Measurements from ENCODE around the gene TXNL4A.

The TXNL4A gene

DNA sequence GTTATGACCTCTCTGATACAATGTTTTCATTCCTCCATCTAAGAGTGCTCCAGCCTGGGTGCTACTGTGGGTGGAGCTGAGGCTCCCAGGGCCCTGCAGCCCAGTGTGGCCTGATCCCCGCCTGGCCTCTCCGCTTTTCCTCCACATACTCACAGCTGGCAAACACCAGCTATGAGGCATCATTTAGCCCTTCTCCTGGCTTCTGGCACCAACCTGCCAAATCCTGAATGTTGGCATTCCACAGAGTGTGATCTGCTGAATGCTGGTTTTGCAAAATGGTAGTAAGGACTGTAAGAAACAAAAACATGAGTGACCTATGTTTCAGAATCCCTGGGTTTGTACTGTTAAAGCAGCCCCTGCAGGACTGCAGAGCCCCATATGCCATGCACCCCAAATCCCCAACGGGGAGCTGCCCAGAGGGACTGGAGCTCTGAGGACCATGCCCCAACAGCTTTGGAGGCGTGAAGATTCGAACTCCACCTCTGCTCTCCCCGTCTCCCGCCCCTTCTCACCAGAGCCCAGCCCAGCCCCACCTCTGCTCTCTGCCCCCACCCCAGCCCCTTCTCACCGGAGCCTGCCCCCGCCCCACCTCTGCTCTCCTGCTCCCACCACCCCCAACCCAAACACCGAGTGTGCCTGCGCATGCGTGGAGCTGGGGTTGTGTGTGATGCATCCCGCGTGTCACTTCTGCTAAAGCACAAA, 41.2 kb downstream of the TXNL4A start:
- TF ChIP-seq BACH2 (CRISPR knock-in tag; IDR thresholded peaks at IDR 0.05; ENCODE audit: borderline replicate concordance) (no peak), SNAI2 (CRISPR knock-in tag; IDR thresholded peaks at IDR 0.05) (no peak), ZFP3 (CRISPR knock-in tag; IDR thresholded peaks at IDR 0.05) (no peak), RARB (CRISPR knock-in tag; IDR thresholded peaks at IDR 0.05) (no peak), TCF4 (CRISPR knock-in tag; IDR thresholded peaks at IDR 0.05; ENCODE audit: borderline replicate concordance) (no peak), ESRRG (CRISPR knock-in tag; IDR thresholded peaks at IDR 0.05) (no peak), ZNF565 (CRISPR knock-in tag; conservative IDR thresholded peaks at IDR 0.05; ENCODE audit: low read depth) (no peak), CSDC2 (CRISPR knock-in tag; IDR thresholded peaks at IDR 0.05) (no peak), ZNF8 (CRISPR knock-in tag; IDR thresholded peaks at IDR 0.05) (no peak)
- TF ChIP-seq, protein P1, sequence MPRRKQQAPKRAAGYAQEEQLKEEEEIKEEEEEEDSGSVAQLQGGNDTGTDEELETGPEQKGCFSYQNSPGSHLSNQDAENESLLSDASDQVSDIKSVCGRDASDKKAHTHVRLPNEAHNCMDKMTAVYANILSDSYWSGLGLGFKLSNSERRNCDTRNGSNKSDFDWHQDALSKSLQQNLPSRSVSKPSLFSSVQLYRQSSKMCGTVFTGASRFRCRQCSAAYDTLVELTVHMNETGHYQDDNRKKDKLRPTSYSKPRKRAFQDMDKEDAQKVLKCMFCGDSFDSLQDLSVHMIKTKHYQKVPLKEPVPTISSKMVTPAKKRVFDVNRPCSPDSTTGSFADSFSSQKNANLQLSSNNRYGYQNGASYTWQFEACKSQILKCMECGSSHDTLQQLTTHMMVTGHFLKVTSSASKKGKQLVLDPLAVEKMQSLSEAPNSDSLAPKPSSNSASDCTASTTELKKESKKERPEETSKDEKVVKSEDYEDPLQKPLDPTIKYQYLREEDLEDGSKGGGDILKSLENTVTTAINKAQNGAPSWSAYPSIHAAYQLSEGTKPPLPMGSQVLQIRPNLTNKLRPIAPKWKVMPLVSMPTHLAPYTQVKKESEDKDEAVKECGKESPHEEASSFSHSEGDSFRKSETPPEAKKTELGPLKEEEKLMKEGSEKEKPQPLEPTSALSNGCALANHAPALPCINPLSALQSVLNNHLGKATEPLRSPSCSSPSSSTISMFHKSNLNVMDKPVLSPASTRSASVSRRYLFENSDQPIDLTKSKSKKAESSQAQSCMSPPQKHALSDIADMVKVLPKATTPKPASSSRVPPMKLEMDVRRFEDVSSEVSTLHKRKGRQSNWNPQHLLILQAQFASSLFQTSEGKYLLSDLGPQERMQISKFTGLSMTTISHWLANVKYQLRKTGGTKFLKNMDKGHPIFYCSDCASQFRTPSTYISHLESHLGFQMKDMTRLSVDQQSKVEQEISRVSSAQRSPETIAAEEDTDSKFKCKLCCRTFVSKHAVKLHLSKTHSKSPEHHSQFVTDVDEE (CRISPR knock-in tag; IDR thresholded peaks at IDR 0.05), result no peak
- TF ChIP-seq, protein P2, sequence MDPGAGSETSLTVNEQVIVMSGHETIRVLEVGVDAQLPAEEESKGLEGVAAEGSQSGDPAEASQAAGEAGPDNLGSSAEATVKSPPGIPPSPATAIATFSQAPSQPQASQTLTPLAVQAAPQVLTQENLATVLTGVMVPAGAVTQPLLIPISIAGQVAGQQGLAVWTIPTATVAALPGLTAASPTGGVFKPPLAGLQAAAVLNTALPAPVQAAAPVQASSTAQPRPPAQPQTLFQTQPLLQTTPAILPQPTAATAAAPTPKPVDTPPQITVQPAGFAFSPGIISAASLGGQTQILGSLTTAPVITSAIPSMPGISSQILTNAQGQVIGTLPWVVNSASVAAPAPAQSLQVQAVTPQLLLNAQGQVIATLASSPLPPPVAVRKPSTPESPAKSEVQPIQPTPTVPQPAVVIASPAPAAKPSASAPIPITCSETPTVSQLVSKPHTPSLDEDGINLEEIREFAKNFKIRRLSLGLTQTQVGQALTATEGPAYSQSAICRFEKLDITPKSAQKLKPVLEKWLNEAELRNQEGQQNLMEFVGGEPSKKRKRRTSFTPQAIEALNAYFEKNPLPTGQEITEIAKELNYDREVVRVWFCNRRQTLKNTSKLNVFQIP (CRISPR knock-in tag; IDR thresholded peaks at IDR 0.05; ENCODE audit: borderline replicate concordance, low read depth), result no peak
- TF ChIP-seq, protein P3, sequence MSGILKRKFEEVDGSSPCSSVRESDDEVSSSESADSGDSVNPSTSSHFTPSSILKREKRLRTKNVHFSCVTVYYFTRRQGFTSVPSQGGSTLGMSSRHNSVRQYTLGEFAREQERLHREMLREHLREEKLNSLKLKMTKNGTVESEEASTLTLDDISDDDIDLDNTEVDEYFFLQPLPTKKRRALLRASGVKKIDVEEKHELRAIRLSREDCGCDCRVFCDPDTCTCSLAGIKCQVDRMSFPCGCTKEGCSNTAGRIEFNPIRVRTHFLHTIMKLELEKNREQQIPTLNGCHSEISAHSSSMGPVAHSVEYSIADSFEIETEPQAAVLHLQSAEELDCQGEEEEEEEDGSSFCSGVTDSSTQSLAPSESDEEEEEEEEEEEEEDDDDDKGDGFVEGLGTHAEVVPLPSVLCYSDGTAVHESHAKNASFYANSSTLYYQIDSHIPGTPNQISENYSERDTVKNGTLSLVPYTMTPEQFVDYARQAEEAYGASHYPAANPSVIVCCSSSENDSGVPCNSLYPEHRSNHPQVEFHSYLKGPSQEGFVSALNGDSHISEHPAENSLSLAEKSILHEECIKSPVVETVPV (CRISPR knock-in tag; IDR thresholded peaks at IDR 0.05), result no peak
- no peak for ATAC-seq

DNA sequence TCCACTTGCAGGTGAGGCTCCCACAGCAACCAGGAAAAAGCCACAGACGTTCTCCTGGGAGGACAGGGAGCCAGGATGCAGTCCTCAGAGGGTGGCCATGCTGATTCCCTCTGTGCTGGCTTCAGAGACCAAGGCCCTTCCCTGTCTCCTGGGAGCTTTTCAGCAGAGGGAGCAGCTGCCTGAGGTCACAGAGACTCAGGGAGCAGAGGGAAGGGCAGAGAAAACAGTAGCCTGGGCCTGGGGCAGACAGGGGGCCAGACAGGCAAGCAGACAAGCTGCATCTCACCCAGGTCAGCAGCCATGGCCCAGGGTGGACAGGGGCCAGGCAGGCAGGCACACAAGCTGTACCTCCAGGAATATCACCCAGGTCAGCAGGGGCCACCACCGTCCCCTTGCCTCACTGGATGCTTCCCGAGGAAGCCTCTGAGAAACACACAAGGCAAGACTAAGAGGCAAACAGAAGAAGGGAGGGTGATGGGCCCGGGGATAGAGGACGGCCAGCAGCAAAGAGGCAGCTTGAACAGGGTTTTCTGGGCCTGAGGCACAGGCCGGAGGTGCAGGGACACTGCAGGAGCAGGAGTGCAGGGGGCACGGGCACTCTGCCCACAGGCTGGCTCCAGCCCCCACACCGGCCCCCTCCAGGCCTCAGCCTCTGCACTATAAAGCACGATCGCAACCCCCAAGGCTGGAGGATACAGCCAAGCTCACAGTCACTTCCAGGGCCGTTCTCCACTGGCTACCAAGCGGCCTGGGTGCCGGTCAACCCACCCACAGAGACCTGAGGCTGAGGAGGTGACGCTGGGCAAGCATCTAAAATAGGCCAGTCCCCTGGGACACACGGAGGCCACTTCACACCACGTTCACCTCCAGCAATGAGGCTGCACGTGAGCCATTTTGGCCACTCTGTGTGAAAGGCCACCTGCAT, 43.0 kb downstream of the TXNL4A start:
- TF ChIP-seq, protein P4, sequence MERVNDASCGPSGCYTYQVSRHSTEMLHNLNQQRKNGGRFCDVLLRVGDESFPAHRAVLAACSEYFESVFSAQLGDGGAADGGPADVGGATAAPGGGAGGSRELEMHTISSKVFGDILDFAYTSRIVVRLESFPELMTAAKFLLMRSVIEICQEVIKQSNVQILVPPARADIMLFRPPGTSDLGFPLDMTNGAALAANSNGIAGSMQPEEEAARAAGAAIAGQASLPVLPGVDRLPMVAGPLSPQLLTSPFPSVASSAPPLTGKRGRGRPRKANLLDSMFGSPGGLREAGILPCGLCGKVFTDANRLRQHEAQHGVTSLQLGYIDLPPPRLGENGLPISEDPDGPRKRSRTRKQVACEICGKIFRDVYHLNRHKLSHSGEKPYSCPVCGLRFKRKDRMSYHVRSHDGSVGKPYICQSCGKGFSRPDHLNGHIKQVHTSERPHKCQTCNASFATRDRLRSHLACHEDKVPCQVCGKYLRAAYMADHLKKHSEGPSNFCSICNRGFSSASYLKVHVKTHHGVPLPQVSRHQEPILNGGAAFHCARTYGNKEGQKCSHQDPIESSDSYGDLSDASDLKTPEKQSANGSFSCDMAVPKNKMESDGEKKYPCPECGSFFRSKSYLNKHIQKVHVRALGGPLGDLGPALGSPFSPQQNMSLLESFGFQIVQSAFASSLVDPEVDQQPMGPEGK (CRISPR knock-in tag; IDR thresholded peaks at IDR 0.05; ENCODE audit: borderline replicate concordance), result no peak
- no peak for TF ChIP-seq ESRRG (CRISPR knock-in tag; IDR thresholded peaks at IDR 0.05)
- no peak for TF ChIP-seq BACH2 (CRISPR knock-in tag; IDR thresholded peaks at IDR 0.05; ENCODE audit: borderline replicate concordance)
- TF ChIP-seq OSR1 (CRISPR knock-in tag; IDR thresholded peaks at IDR 0.05), result no peak
- TF ChIP-seq TCF4 (CRISPR knock-in tag; IDR thresholded peaks at IDR 0.05; ENCODE audit: borderline replicate concordance), result no peak
- no peak for TF ChIP-seq ISL1 (CRISPR knock-in tag; IDR thresholded peaks at IDR 0.05)
- TF ChIP-seq ARNTL (CRISPR knock-in tag; IDR thresholded peaks at IDR 0.05; ENCODE audit: borderline replicate concordance, low read depth), result no peak
- TF ChIP-seq RARB (CRISPR knock-in tag; IDR thresholded peaks at IDR 0.05), result no peak
- TF ChIP-seq ZFP30 (CRISPR knock-in tag; IDR thresholded peaks at IDR 0.05), result no peak
- no peak for TF ChIP-seq GLIS3 (CRISPR knock-in tag; IDR thresholded peaks at IDR 0.05)
- TF ChIP-seq ZFP3 (CRISPR knock-in tag; IDR thresholded peaks at IDR 0.05), result no peak
- no peak for TF ChIP-seq ZNF8 (CRISPR knock-in tag; IDR thresholded peaks at IDR 0.05)
- no peak for ATAC-seq

DNA sequence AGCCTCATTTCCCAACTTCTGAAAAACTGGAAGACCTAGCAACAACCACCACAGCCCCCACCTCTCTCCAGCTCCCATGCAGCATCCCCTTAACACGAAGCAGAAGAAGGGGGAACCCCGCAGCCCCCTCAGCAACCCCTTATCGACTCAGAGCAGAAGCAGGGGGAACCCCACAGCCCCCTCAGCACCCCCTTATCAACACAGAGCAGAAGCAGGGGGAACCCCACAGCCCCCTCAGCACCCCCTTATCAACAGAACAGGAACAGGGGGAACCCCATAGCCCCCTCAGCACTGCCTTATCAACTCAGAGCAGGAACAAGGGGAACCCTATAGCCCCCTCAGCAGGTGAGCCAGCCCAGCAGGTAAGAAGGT, 43.6 kb downstream of the TXNL4A start:
- no peak for ATAC-seq
- no peak for TF ChIP-seq GLIS3 (CRISPR knock-in tag; IDR thresholded peaks at IDR 0.05)
- no peak for TF ChIP-seq TOX (CRISPR knock-in tag; IDR thresholded peaks at IDR 0.05; ENCODE audit: borderline replicate concordance)
- no peak for TF ChIP-seq TCF4 (CRISPR knock-in tag; IDR thresholded peaks at IDR 0.05; ENCODE audit: borderline replicate concordance)
- TF ChIP-seq, protein P5, sequence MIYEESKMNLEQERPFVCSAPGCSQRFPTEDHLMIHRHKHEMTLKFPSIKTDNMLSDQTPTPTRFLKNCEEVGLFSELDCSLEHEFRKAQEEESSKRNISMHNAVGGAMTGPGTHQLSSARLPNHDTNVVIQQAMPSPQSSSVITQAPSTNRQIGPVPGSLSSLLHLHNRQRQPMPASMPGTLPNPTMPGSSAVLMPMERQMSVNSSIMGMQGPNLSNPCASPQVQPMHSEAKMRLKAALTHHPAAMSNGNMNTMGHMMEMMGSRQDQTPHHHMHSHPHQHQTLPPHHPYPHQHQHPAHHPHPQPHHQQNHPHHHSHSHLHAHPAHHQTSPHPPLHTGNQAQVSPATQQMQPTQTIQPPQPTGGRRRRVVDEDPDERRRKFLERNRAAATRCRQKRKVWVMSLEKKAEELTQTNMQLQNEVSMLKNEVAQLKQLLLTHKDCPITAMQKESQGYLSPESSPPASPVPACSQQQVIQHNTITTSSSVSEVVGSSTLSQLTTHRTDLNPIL (CRISPR knock-in tag; IDR thresholded peaks at IDR 0.05; ENCODE audit: low read depth), result no peak
- TF ChIP-seq, protein P4 (CRISPR knock-in tag; IDR thresholded peaks at IDR 0.05; ENCODE audit: borderline replicate concordance), result no peak
- no peak for TF ChIP-seq OSR1 (CRISPR knock-in tag; IDR thresholded peaks at IDR 0.05)
- TF ChIP-seq ZNF70 (CRISPR knock-in tag; IDR thresholded peaks at IDR 0.05), result no peak
- TF ChIP-seq, protein P3 (CRISPR knock-in tag; IDR thresholded peaks at IDR 0.05), result no peak
- TF ChIP-seq ZC3H10 (CRISPR knock-in tag; IDR thresholded peaks at IDR 0.05), result no peak
